DLD1 (cell line): ENCODE measurements around the gene APP.

Experiments used
- in situ Hi-C: cut with HindIII; loops from 2 replicates; pipeline ENCODE4 v1.10.0; 2017; ENCODE audit warnings: low sequenced_read_pairs

The APP gene

GRCh38 chr21:26130249-26130881 is 40.2 kb downstream of the APP start:
- in situ Hi-C loops, result no loop called here

GRCh38 chr21:26127918-26128317 is 42.7 kb downstream of the APP start:
- in situ Hi-C loops, result no loop called here

DNA sequence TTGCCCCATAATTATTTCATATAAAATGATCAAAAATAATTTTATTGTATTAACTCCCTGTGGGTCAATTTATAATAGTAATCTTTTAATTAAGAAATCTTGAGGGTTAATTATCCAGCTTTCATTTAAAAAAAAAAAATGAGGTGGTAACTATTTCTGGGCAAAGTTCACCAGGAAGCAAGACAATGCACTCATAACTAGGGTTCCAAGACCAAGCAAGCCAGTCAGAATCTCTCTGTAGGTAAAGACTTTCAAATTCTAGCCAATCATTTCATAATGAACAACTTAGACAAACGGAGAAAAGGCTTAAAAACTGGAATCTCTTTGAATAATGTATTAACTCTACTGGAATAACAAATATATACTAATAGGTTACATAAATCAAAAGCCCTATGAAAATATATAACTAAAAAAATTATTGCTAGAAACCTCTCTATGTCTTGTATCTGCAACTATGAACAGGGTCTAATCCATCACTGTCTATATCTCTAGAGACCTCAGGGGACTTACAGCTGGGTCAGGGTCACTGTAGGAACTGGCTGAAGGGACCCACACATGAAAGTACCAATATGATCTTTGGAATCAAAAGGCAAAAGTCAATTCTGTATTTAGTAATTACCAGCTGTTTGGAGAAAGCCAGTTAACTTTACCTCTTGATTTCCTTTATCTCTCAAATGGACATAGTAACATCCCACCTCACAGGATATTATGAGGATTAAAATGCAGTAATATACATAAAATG is 43.3 kb downstream of the APP start:
- in situ Hi-C loops, result no loop called here

DNA sequence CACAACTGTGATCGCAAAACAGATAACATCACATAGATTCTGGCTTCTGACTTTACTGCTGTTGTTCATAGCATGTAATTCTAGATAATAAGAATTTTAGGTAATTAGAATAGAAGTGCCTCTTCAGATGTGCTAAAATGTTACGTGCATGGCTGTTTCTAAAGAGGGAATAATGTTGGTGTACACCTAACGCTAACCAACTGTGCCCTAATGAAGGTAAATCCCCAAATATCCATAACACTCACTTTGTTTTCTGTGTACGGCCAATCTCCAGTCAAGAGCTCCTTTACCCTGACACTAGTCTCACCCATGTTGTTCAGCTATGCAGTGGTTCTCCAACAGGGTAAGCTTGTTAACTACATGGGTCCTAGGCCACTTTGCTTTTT is 44.4 kb downstream of the APP start:
- in situ Hi-C loops, result no loop called here

DNA sequence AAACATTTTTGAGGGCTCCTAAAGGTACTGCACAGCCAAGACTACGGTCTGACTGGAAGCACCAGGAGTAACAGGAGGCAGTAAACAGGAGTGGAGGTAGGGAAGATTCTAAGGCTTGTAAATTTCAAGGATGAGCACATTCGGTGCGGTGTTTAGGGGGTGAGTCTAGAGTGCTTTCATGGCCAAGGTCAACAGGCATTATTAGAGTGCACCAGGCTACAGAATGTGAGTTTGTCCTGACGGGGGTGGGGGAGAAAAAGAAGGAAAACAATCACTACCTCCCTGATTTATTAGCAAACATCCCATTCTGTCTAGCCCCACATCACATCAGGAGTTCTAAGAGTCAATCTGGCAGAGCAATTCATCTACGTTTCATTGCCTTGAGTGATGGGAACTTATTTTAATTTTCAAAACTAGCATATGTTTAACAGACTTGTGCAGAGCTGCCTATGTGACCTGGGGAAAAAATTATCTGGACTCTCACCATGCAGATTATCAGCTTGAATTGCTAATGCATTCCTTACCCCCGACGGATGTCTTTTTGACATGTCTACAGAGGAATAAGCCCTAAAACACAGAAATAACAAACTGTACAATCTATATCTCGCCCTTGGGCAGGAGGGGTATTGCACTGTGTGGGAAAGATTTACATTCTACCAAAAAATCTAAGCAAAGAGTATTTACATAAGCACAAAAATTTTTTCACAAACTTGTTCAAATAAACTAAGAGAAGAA is 45.0 kb downstream of the APP start:
- in situ Hi-C loops, result no loop called here

GRCh38 chr21:26124896-26125295 is 45.7 kb downstream of the APP start:
- in situ Hi-C loops, result no loop called here

DNA sequence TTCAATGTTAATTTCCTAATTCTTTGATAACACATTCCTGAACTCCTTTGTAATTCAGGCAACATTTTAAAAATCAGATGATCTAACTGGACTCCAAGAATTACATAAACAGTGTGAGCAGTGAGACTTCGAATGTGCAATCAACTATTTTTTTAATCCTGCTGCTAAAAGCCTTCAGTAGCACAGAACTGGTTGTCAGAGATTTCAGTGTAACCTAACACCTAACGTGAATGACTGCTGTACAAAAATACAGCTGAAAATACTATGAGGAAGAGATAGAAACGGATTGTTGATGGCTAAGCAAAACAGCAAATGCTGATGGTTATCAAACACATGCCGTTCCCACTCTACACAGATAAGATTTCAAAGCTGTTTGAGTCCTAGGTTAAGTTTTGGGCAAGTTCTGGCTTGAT is 46.1 kb downstream of the APP start:
- in situ Hi-C loops, result no loop called here

GRCh38 chr21:26123012-26123411 is 47.6 kb downstream of the APP start:
- in situ Hi-C loops, result no loop called here

DNA sequence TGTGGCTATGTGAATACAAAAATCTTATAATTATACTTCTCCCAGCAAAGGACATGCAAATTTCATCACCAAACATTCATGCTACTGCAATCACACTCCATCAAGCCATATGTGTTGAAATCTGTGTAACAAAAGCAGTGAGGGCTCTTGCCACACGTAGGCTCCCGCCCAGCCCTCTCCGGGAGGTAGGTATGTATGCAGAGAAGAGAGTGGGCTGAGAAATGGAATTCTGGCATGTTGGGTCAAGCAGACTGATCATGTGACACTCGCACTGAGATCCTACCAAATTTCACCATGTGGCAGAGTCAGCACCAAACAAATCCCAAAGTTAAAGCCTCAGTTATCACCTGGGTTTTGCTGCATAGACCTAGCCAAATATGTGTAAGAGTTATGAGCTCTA is 49.7 kb downstream of the APP start:
- in situ Hi-C loops, result no loop called here

DNA sequence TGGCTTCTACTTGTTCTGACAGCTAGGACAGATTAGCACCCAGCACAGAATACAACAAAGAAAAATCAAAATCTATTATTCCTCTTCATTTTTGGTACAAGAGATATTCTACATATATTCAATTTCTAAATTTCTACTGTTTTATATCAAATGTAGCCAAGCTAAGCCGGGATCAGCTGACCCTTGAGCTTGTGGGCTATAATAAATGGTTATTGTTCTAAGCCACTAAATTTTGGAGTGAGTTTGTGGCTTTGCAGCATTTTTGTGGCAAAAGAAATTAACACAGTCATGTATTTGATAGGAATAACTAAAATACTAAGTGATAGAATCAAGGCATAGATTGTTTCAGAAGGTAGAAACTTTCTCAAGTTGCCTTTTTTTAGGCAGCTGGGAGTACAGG is 50.7 kb downstream of the APP start:
- in situ Hi-C loops, result no loop called here

- in situ Hi-C loops, result no loop called here
Measured at GRCh38 chr21:26118938-26119540, 51.5 kb downstream of the APP start.

- in situ Hi-C loops, result no loop called here
Measured at GRCh38 chr21:26117972-26118367, 52.6 kb downstream of the APP start.

- in situ Hi-C loops, result no loop called here
Measured at GRCh38 chr21:26117324-26117971, 53.1 kb downstream of the APP start.

DNA sequence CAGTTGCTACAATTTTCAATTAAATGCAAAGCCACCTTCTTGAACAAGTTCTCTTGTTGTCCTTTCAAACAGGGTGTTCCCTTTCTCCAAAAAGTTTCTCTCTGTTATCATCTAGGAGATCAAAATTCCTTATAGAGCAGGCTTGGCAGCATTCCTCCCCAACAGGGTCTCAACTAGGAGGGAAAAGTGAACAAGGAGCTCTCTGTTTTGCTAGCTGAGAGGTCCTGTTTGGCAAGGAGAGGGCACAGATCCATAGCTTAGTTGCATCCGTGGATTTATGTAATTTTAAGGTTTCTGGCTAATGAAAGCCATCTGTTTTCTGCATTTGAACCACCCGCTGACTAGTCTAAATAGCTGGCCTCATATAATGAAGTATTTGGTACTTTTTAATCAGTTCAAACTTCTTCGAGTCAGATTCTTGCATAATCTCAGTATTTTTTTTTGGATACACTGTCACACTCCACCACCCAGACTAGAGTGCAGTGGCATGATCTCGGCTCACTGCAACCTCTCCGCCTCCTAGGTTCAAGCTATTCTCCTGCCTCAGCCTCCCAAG is 54.0 kb downstream of the APP start:
- in situ Hi-C loops, result no loop called here

GRCh38 chr21:26115899-26116298 is 54.7 kb downstream of the APP start:
- in situ Hi-C loops, result no loop called here

GRCh38 chr21:26115305-26115704 is 55.3 kb downstream of the APP start:
- in situ Hi-C loops, result no loop called here

DNA sequence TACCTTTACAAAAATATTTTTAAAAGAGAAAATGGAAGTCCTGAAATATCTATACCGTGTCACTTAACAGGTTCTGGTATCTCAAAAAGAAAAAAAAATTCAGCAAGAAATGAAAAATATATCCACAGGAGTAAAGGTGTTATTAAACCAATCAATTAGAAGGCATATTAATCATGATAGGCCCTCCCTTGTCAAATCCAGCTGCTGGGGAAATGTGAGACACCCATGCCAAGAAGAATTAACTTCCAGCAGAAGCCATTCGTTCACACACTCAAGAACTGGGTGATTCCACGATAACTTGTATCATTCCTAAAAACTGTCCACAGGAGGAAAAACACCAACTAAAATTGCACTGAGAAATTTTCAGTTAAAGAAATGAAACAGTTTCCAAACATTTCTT is 57.6 kb downstream of the APP start:
- in situ Hi-C loops, result no loop called here

GRCh38 chr21:26112127-26112742 is 58.3 kb downstream of the APP start:
- in situ Hi-C loops, result no loop called here

DNA sequence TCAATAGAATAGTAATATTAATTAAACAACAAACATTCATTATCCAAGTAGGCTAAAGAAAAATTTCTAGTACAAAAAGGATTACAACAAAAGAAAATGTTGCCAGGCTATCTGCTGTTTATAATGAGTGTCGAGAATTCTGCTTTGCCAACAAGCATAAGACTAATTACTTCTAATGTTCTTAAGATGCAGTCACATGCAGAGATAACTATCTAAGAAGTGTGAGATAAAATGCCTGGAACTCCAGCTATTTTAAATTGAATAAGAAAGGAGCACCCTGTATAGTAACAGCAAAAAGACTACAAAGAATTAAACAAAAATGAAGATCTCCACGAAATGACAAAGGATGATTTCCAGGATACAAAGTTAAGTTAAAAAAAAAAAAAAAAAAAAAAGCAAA is 59.9 kb downstream of the APP start:
- in situ Hi-C loops, result no loop called here

DNA sequence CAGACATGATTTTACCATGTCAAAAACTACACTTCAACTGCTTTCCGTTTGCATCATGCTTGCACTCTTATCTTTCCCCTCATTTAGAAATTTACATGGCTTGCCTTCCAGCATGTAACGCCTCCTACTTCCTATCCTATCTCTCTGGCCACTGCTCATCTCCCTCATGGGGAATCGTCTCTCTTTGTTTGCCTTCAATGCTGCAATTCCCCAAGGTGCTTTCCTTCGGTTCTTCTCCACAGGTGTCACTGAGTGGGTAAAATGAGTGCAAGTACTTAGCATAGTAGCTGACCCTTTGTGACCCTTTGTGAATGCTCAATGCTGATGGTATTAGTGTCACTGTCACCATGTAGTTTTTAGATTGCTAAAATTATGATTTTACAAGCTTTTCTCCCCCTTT is 63.1 kb downstream of the APP start:
- in situ Hi-C loops, result no loop called here
